Upper lobe of left lung (tissue), 6 donors: Measurements from ENCODE around the gene DNAJB6. TPM values are rescaled to one million over a fixed set of nuclear protein-coding genes. Genes with fewer than 3 reads are reported as not detected.

Source experiments
- ATAC-seq, 2 donors: fragments of 200-7000 bp; cut with Tn5 transposase; one replicate each; pipeline ENCODE4 v1.9.1; 2022; ENCODE audit warnings: mild to moderate bottlenecking in 2 of 2, moderate library complexity in 2 of 2; ENCODE audit not compliant: low FRiP score in 2 of 2
- DNase-seq, 2 donors: peaks; one replicate each; pipeline ENCODE4 v3.0.0-alpha.2; 2019 to 2020
- H3K27ac ChIP-seq, 4 donors: fragments of 200-600 bp; sonication (generic); one replicate each; pipeline ENCODE4 v1.5.1; 2016 to 2019
- H3K27me3 ChIP-seq, 4 donors: fragments of 200-600 bp; sonication (generic); one replicate each; pipeline ENCODE4 v1.5.1; 2017 to 2019
- H3K36me3 ChIP-seq, 4 donors: fragments of 200-600 bp; sonication (generic); one replicate each; pipeline ENCODE4 v1.5.1; 2016 to 2019
- H3K4me1 ChIP-seq, 4 donors: fragments of 200-600 bp; sonication (generic); one replicate each; pipeline ENCODE4 v1.5.1; 2018 to 2019
- H3K4me3 ChIP-seq, 4 donors: fragments of 200-600 bp; sonication (generic); one replicate each; pipeline ENCODE4 v1.5.1; 2017 to 2019; ENCODE audit warnings: mild to moderate bottlenecking in 2 of 4, moderate library complexity in 1 of 4
- H3K9me3 ChIP-seq, 4 donors: fragments of 200-600 bp; sonication (generic); one replicate each; pipeline ENCODE4 v1.5.1; 2018 to 2019
- EP300 ChIP-seq, 4 donors: sonication (generic); formaldehyde crosslinking; IDR thresholded peaks; one replicate each; pipeline ENCODE4 v1.5.1; 2017; ENCODE audit warnings: antibody characterized with exemption in 4 of 4, control low read depth in 2 of 4
- POLR2A ChIP-seq, 4 donors: fragments of 450-650 bp; IDR thresholded peaks; one replicate each; pipeline ENCODE4 v1.5.1; 2016 to 2017; ENCODE audit warnings: antibody characterized with exemption in 4 of 4, mild to moderate bottlenecking in 2 of 4
- POLR2AphosphoS5 ChIP-seq, 2 donors: sonication (generic); formaldehyde crosslinking; IDR thresholded peaks; one replicate each; pipeline ENCODE4 v1.5.1; 2017; ENCODE audit warnings: antibody characterized with exemption in 2 of 2
- WGBS, 2 donors: methylation state at CpG; one replicate each; pipeline ENCODE4 v1.1.5; 2017 to 2018; 5-methylcytosine and 5-hydroxymethylcytosine counted together
- total RNA-seq, 6 donors: library from RNA; depleted of rRNA in 4 of 6; stranded (reverse); fragments of >200 nt in 4 of 6; gene quantifications; one replicate each; pipeline versions ENCODE4 v1.1.0 to v1.2.1, GENCODE V29; 2016 to 2021
- TF ChIP-seq, protein P1 (sequence below), 6 experiments: fragments of 450-650 bp in 4 of 6; fragments of 200-600 bp in 2 of 6; sonication (generic) in 2 of 6; IDR thresholded peaks; one replicate each; pipeline ENCODE4 v1.5.1; 2016 to 2019; ENCODE audit warnings: antibody characterized with exemption in 6 of 6
- donor health status: DM: no; HTN: no; CAD: no; lungs with moderate emphysema.
- donor health status: DM: no; HTN: yes; CAD: no; lungs with severe emphysema.

DNAJB6 gene
- total RNA-seq, 6 donors from 2014 or later = 64.1 to 99.6 (median 83.0) TPM

DNA sequence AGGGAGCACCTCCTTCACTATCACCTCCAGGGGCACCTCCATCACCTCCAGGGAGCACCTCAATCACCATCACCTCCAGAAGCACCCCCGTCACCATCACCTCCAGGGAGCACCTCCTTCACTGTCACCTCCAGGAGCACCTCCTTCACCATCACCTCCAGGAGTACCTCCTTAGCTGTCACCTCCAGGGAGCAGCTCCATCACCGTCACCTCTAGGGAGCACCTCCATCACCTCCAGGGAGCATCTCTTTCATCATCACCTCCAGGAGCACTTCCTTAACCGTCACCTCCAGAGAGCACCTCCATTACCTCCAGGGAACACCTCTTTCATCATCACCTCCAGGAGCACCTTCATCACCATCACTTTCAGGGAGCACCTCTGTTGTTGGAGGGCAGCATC lies 103.0 kb downstream of the DNAJB6 start:
- no peak for DNase-seq
- H3K36me3 ChIP-seq = no peaks in the 10 kb centered on the region
- no peaks in the 10 kb centered on the region for H3K4me1 ChIP-seq
- no peaks in the 10 kb centered on the region for H3K27me3 ChIP-seq
- WGBS, 2 donors = 67 to 79% methylated on average over 3 of the region's 3 CpGs
- no peak for ATAC-seq
- TF ChIP-seq, protein P1, sequence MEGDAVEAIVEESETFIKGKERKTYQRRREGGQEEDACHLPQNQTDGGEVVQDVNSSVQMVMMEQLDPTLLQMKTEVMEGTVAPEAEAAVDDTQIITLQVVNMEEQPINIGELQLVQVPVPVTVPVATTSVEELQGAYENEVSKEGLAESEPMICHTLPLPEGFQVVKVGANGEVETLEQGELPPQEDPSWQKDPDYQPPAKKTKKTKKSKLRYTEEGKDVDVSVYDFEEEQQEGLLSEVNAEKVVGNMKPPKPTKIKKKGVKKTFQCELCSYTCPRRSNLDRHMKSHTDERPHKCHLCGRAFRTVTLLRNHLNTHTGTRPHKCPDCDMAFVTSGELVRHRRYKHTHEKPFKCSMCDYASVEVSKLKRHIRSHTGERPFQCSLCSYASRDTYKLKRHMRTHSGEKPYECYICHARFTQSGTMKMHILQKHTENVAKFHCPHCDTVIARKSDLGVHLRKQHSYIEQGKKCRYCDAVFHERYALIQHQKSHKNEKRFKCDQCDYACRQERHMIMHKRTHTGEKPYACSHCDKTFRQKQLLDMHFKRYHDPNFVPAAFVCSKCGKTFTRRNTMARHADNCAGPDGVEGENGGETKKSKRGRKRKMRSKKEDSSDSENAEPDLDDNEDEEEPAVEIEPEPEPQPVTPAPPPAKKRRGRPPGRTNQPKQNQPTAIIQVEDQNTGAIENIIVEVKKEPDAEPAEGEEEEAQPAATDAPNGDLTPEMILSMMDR (IDR thresholded peaks at IDR 0.05) = no peak
- no peak for TF ChIP-seq POLR2AphosphoS5 (IDR thresholded peaks at IDR 0.05)
- TF ChIP-seq EP300 (IDR thresholded peaks at IDR 0.05) = no peak
- TF ChIP-seq POLR2A (IDR thresholded peaks at IDR 0.05) = no peak
- no peak overlapping the region for H3K4me3 ChIP-seq
- H3K27ac ChIP-seq = no peak overlapping the region
- no peaks in the 10 kb centered on the region for H3K9me3 ChIP-seq

DNA sequence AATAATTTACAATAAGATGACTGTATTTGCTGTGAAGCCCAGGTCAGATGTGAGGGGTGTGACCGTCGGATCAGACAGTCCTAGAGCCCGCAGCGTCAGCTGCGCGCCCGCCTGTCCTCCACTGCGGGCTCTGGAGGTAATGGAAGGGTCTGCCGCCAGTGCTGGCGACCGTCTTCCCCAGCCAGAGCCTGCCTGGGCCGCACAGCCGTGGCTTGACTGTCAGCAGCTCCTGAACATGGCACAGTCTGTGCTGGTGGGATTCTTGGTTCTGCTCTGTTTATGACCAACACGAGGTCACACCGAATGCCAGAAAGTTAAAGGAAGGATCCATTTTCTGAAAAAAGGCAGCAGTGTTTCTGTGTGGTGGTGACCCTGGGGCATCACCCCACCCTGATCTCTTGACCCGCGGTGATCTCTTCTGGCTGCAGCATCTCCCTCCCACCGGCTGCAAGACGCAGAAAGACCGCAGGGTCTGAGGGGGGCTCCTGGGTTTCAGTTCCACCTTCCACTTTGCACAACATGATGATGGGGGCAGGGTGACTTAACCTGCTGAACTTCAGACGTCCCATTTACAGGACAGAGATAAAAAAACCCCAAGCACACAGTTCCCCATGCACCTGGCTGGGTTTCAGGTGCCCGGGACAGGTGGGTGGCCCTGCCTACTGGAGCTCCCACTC lies 103.7 kb downstream of the DNAJB6 start:
- Histone ChIP-seq H3K4me1 (no peaks in the 10 kb centered on the region), H3K27me3 (no peaks in the 10 kb centered on the region), H3K4me3 (no peak overlapping the region), H3K36me3 (no peaks in the 10 kb centered on the region), H3K9me3 (no peaks in the 10 kb centered on the region), H3K27ac (no peak overlapping the region)
- ATAC-seq (no peak), DNase-seq (peak in 1 of 2 donors; percentile 11)
- TF ChIP-seq, protein P1 (IDR thresholded peaks at IDR 0.05) = no peak
- TF ChIP-seq POLR2AphosphoS5 (IDR thresholded peaks at IDR 0.05) = no peak
- TF ChIP-seq EP300 (IDR thresholded peaks at IDR 0.05) = no peak
- no peak for TF ChIP-seq POLR2A (IDR thresholded peaks at IDR 0.05)
- WGBS, 2 donors = 91 to 95% methylated on average over 15 to 22 of the region's 22 CpGs

DNA sequence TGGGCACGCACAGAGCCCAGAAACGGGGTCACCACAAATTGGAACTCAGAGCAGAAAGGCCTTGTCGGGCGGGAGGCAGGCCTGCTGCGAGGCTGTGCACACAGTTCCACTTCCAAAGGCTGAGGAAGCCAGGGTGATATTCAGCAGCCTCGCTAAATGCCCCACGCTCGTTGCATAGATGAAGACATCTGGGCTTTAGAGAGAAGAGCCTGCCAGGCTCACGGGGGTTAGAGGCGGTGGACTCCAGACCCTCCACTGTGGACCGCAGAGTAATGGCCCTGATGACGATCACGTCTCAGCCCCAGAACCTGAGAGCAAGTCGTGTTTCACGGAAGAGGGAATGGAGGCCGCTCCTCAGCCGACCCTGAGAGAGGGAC lies 104.2 kb downstream of the DNAJB6 start:
- DNase-seq (no peak), ATAC-seq (no peak)
- no peaks in the 10 kb centered on the region for H3K9me3 ChIP-seq
- no peaks in the 10 kb centered on the region for H3K4me1 ChIP-seq
- TF ChIP-seq EP300 (IDR thresholded peaks at IDR 0.05) (no peak), POLR2A (IDR thresholded peaks at IDR 0.05) (no peak), POLR2AphosphoS5 (IDR thresholded peaks at IDR 0.05) (no peak)
- TF ChIP-seq, protein P1 (IDR thresholded peaks at IDR 0.05) = no peak
- H3K27ac ChIP-seq = no peak overlapping the region
- no peaks in the 10 kb centered on the region for H3K27me3 ChIP-seq
- H3K4me3 ChIP-seq = no peak overlapping the region
- WGBS, 2 donors = 96% methylated on average over 17 of the region's 17 CpGs; no CpG with 5 or more reads in 1 of the 2 donors
- no peaks in the 10 kb centered on the region for H3K36me3 ChIP-seq

DNA sequence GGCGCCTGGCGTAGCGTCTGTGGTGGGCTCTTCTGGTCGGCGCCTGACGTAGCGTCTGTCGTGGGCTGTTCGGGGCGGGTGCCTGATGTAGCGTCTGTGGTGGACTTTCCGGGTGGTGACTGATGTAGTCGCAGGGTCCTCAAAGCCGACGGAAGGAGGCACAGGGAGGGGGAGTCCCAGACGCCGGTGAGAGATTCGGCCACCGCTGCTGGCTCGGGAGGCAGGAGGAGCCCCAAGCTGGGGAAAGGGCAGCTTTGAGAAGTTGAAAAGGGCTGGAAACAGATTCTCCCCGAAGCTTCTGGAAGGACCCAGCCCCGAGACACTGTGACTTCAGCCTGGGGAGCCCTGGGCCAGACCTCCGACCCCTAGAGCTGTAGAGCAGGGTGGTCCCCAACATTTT lies 105.7 kb downstream of the DNAJB6 start:
- Histone ChIP-seq H3K9me3 (no peaks in the 10 kb centered on the region), H3K27ac (no peak overlapping the region), H3K4me3 (no peak overlapping the region), H3K36me3 (no peaks in the 10 kb centered on the region), H3K27me3 (no peaks in the 10 kb centered on the region), H3K4me1 (no peaks in the 10 kb centered on the region)
- WGBS, 2 donors = 95 to 97% methylated on average over 19 to 23 of the region's 23 CpGs
- ATAC-seq = no peak
- no peak for DNase-seq
- TF ChIP-seq EP300 (IDR thresholded peaks at IDR 0.05) (no peak), POLR2AphosphoS5 (IDR thresholded peaks at IDR 0.05) (no peak), POLR2A (IDR thresholded peaks at IDR 0.05) (no peak)
- TF ChIP-seq, protein P1 (IDR thresholded peaks at IDR 0.05) = no peak
